ENCODE results near the gene ME3. TPM values are rescaled to one million over a fixed set of nuclear protein-coding genes. Genes with fewer than 3 reads are reported as not detected.
A peak's percentile ranks its signal among the peaks of the same experiment; 100 is the strongest.

The ME3 gene
- polyA plus RNA-seq, 1 donor (not counting 4 experiments of a cell fraction or from before 2014, with no cell fraction given): 1.0 TPM

DNA sequence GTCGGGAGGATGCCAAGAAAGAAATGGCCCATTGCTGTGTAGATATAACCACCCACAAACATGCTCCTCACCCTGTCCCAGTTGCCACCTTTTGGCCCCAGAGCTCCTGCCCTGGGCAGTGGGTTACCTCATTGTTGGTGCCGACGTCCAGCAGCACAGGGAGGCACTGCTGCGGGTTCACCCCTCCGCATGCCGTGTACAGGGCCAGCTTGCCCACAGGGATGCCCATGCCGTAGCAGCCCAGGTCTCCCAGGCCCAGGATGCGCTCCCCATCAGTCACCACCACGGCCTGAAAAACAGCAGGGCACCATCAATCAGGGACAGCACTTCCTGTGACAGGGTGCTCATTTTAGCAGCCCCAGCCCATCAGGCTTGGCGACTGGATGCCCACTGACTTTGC, 174.6 kb downstream of the ME3 start:
- FAIRE-seq: no peak
- peaks cover 13% of the 10 kb centered on the region for H3K4me1 ChIP-seq (ENCODE audit: control insufficient read depth, extremely low read depth, insufficient read depth, low read length)
- H3K27ac ChIP-seq (ENCODE audit: control insufficient read depth, insufficient read depth, low read length): no peak overlapping the region

DNA sequence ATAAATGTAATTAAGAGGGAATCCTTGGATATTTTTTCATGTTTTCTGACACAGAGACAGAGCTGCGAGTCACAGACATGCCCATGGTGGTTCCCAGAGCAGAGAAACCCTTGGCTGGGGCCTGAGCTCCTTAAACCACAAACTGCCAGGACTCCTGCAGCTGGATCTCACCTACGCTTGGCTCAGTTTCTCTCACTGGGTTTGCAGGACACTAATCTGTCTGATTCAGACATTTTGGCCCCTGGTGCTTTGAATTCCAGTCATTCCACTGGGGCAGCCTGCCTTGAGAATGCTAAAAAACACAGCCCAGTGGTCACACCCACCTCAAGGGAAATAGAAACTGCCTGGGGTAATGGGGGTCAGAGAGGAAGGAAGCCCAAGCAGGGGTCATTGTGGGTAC, 175.1 kb downstream of the ME3 start:
- dilution Hi-C loops (cut with MboI; ENCODE audit: extremely low pct_ligation_motif_present, low sequenced_read_pairs): no loop called here
- Histone ChIP-seq H3K4me2 (ENCODE audit: control insufficient read depth, extremely low read depth, insufficient read depth, low read depth, low read length) (peak overlapping the region; percentile 7), H2AFZ (ENCODE audit: control insufficient read depth, low read length) (peak overlapping the region; percentile 29)

More for the DNA sequence above, 174.6 kb downstream of the ME3 start:
- Histone ChIP-seq H3K27me3 (ENCODE audit: control insufficient read depth, extremely low read depth, insufficient read depth, low read length) (no peaks in the 10 kb centered on the region), H3K9ac (ENCODE audit: control insufficient read depth, extremely low read depth, insufficient read depth, low read length) (no peak overlapping the region), H3K9me3 (ENCODE audit: control insufficient read depth, low read depth, low read length) (no peaks in the 10 kb centered on the region), H3K9me1 (ENCODE audit: control insufficient read depth, extremely low read depth, insufficient read depth, low read length) (no peaks in the 10 kb centered on the region), H3K4me2 (ENCODE audit: control insufficient read depth, extremely low read depth, insufficient read depth, low read depth, low read length) (no peak overlapping the region), H3K4me3 (ENCODE audit: control insufficient read depth in 2 of 3, extremely low read depth in 1 of 3, insufficient read depth in 2 of 3, low read depth in 1 of 3, low read length in 3 of 3) (no peak overlapping the region), H3K79me2 (ENCODE audit: control insufficient read depth, insufficient read depth, low read length) (no peaks in the 10 kb centered on the region), H2AFZ (ENCODE audit: control insufficient read depth, low read length) (no peak overlapping the region), H4K20me1 (ENCODE audit: control insufficient read depth, extremely low read depth, insufficient read depth, low read length) (no peaks in the 10 kb centered on the region), H3K36me3 (ENCODE audit: control insufficient read depth in 2 of 2, extremely low read depth in 1 of 2, insufficient read depth in 2 of 2, low read length in 2 of 2) (no peaks in the 10 kb centered on the region)
- TF ChIP-seq EZH2 (IDR thresholded peaks at IDR 0.05; ENCODE audit: low read length): no peak
- TF ChIP-seq, protein P1, sequence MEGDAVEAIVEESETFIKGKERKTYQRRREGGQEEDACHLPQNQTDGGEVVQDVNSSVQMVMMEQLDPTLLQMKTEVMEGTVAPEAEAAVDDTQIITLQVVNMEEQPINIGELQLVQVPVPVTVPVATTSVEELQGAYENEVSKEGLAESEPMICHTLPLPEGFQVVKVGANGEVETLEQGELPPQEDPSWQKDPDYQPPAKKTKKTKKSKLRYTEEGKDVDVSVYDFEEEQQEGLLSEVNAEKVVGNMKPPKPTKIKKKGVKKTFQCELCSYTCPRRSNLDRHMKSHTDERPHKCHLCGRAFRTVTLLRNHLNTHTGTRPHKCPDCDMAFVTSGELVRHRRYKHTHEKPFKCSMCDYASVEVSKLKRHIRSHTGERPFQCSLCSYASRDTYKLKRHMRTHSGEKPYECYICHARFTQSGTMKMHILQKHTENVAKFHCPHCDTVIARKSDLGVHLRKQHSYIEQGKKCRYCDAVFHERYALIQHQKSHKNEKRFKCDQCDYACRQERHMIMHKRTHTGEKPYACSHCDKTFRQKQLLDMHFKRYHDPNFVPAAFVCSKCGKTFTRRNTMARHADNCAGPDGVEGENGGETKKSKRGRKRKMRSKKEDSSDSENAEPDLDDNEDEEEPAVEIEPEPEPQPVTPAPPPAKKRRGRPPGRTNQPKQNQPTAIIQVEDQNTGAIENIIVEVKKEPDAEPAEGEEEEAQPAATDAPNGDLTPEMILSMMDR (optimal IDR thresholded peaks at IDR 0.05 in 1 of 3, IDR thresholded peaks at IDR 0.05 in 1 of 3, conservative IDR thresholded peaks at IDR 0.05 in 1 of 3; ENCODE audit: extremely low read depth in 1 of 3, insufficient read depth in 2 of 3, low read length in 3 of 3): no peak
- DNase-seq (ENCODE audit: low read depth, low spot score): no peak
- dilution Hi-C loops (cut with MboI; ENCODE audit: extremely low pct_ligation_motif_present, low sequenced_read_pairs): no loop called here

More for the DNA sequence above, 175.1 kb downstream of the ME3 start:
- FAIRE-seq: peak; percentile 17
- DNase-seq (ENCODE audit: low read depth, low spot score): no peak
- Histone ChIP-seq H3K9me1 (ENCODE audit: control insufficient read depth, extremely low read depth, insufficient read depth, low read length) (no peaks in the 10 kb centered on the region), H3K9me3 (ENCODE audit: control insufficient read depth, low read depth, low read length) (no peaks in the 10 kb centered on the region), H3K27ac (ENCODE audit: control insufficient read depth, insufficient read depth, low read length) (no peak overlapping the region), H3K36me3 (ENCODE audit: control insufficient read depth in 2 of 2, extremely low read depth in 1 of 2, insufficient read depth in 2 of 2, low read length in 2 of 2) (no peaks in the 10 kb centered on the region), H3K4me3 (ENCODE audit: control insufficient read depth in 2 of 3, extremely low read depth in 1 of 3, insufficient read depth in 2 of 3, low read depth in 1 of 3, low read length in 3 of 3) (no peak overlapping the region), H4K20me1 (ENCODE audit: control insufficient read depth, extremely low read depth, insufficient read depth, low read length) (no peaks in the 10 kb centered on the region), H3K4me1 (ENCODE audit: control insufficient read depth, extremely low read depth, insufficient read depth, low read length) (peaks cover 13% of the 10 kb centered on the region), H3K9ac (ENCODE audit: control insufficient read depth, extremely low read depth, insufficient read depth, low read length) (no peak overlapping the region), H3K79me2 (ENCODE audit: control insufficient read depth, insufficient read depth, low read length) (no peaks in the 10 kb centered on the region), H3K27me3 (ENCODE audit: control insufficient read depth, extremely low read depth, insufficient read depth, low read length) (no peaks in the 10 kb centered on the region)
- TF ChIP-seq, protein P1 (optimal IDR thresholded peaks at IDR 0.05 in 1 of 3, IDR thresholded peaks at IDR 0.05 in 1 of 3, conservative IDR thresholded peaks at IDR 0.05 in 1 of 3; ENCODE audit: extremely low read depth in 1 of 3, insufficient read depth in 2 of 3, low read length in 3 of 3): no peak
- TF ChIP-seq EZH2 (IDR thresholded peaks at IDR 0.05; ENCODE audit: low read length): no peak
